ENCODE data around the gene LRRC37B. TPM values are rescaled to one million over a fixed set of nuclear protein-coding genes. Genes with fewer than 3 reads are reported as not detected.

The LRRC37B gene
- total RNA-seq, 4 donors from 2014 or later, result 3.8 to 7.9 (median 5.6) TPM

- ATAC-seq (peak; percentile 78 to 85), DNase-seq (peak; percentile 71 to 76)
- peaks cover 31 to 34% of the 10 kb centered on the region in 2 donors for H3K4me1 ChIP-seq
- H3K9me3 ChIP-seq, result no peaks in the 10 kb centered on the region
- H3K36me3 ChIP-seq, result no peaks in the 10 kb centered on the region
- peak overlapping the region in 3 of 4 donors; percentile 1 to 24 (median 7) for H3K4me3 ChIP-seq
- H3K27ac ChIP-seq, result peak overlapping the region; percentile 73 to 77 (median 76)
- no peaks in the 10 kb centered on the region for H3K27me3 ChIP-seq
- TF ChIP-seq CTCF (IDR thresholded peaks at IDR 0.05 in 4 of 5, conservative IDR thresholded peaks at IDR 0.05 in 1 of 5) (no peak), POLR2A (IDR thresholded peaks at IDR 0.05) (no peak)
- intact Hi-C loops (cut with DNase I; ENCODE audit: low total_unique reads), result no loop called here
- in situ Hi-C loops (cut with MboI; ENCODE audit: low sequenced_read_pairs in 4 of 4), result loop anchor here in 2 of 4 donors (10.0 to 25.0 kb wide), 2 partner anchors 129 to 322 kb away; partner anchors contain the start of genes C17orf75 (in 1 of the 2) and RHOT1 (in 1 of the 2)
These were observed 8.2 kb downstream of the LRRC37B start for GRCh38 chr17:32015245-32016013.

GRCh38 chr17:32016231-32016630 is 9.0 kb downstream of the LRRC37B start:
- Histone ChIP-seq H3K4me3 (no peak overlapping the region), H3K4me1 (peaks cover 39 to 40% of the 10 kb centered on the region in 2 donors), H3K36me3 (no peaks in the 10 kb centered on the region), H3K9me3 (no peaks in the 10 kb centered on the region), H3K27me3 (no peaks in the 10 kb centered on the region), H3K27ac (peak overlapping the region; percentile 73 to 77 (median 76))
- ATAC-seq, result no peak
- no peak for TF ChIP-seq POLR2A (IDR thresholded peaks at IDR 0.05)
- TF ChIP-seq CTCF (IDR thresholded peaks at IDR 0.05 in 4 of 5, conservative IDR thresholded peaks at IDR 0.05 in 1 of 5), result no peak
- intact Hi-C loops (cut with DNase I; ENCODE audit: low total_unique reads) (no loop called here), in situ Hi-C loops (cut with MboI; ENCODE audit: low sequenced_read_pairs in 4 of 4) (loop anchor here in 2 of 4 donors (10.0 to 25.0 kb wide), 2 partner anchors 129 to 321 kb away; partner anchors contain the start of genes C17orf75 (in 1 of the 2) and RHOT1 (in 1 of the 2))
- no peak for DNase-seq

GRCh38 chr17:32019228-32019627 is 12.0 kb downstream of the LRRC37B start:
- Histone ChIP-seq H3K9me3 (no peaks in the 10 kb centered on the region), H3K36me3 (no peaks in the 10 kb centered on the region), H3K27me3 (no peaks in the 10 kb centered on the region), H3K4me3 (no peak overlapping the region), H3K27ac (no peak overlapping the region), H3K4me1 (peaks cover 35 to 40% of the 10 kb centered on the region in 2 donors)
- intact Hi-C loops (cut with DNase I; ENCODE audit: low total_unique reads) (no loop called here), in situ Hi-C loops (cut with MboI; ENCODE audit: low sequenced_read_pairs in 4 of 4) (loop anchor here in 2 of 4 donors (10.0 to 25.0 kb wide), 2 partner anchors 126 to 318 kb away; partner anchors contain the start of genes C17orf75 (in 1 of the 2) and RHOT1 (in 1 of the 2))
- no peak for ATAC-seq
- DNase-seq, result no peak
- TF ChIP-seq POLR2A (IDR thresholded peaks at IDR 0.05) (no peak), CTCF (IDR thresholded peaks at IDR 0.05 in 4 of 5, conservative IDR thresholded peaks at IDR 0.05 in 1 of 5) (no peak)

- DNase-seq (no peak), ATAC-seq (peak in 1 of 2 donors; percentile 47)
- peak overlapping the region in 3 of 4 donors; percentile 4 to 54 (median 27) for H3K27ac ChIP-seq
- H3K4me1 ChIP-seq, result peaks cover 26 to 27% of the 10 kb centered on the region in 2 donors
- intact Hi-C loops (cut with DNase I; ENCODE audit: low total_unique reads), result no loop called here
- H3K27me3 ChIP-seq, result no peaks in the 10 kb centered on the region
- no peaks in the 10 kb centered on the region for H3K36me3 ChIP-seq
- in situ Hi-C loops (cut with MboI; ENCODE audit: low sequenced_read_pairs in 4 of 4), result loop anchor here in 1 of 4 donors (25.0 kb wide), 1 partner anchor 316 kb away; the partner anchor contains the start of gene C17orf75
- no peak for TF ChIP-seq CTCF (IDR thresholded peaks at IDR 0.05 in 4 of 5, conservative IDR thresholded peaks at IDR 0.05 in 1 of 5)
- TF ChIP-seq POLR2A (IDR thresholded peaks at IDR 0.05), result no peak
- H3K9me3 ChIP-seq, result no peaks in the 10 kb centered on the region
- H3K4me3 ChIP-seq, result no peak overlapping the region
These were observed 13.9 kb downstream of the LRRC37B start for GRCh38 chr17:32020943-32021614.
